Testis (tissue), 5 donors: ENCODE measurements around the gene ARHGAP35. TPM values are rescaled to one million over a fixed set of nuclear protein-coding genes. Genes with fewer than 3 reads are reported as not detected.

Source experiments
- DNase-seq: peaks from one replicate; pipeline ENCODE4 v3.0.0-alpha.2; 2019
- H3K27ac ChIP-seq, 2 donors: fragments of 200-600 bp; sonication (generic); one replicate each; pipeline ENCODE4 v1.5.1; 2019
- H3K27me3 ChIP-seq: fragments of 200-600 bp; sonication (generic); one replicate; pipeline ENCODE4 v1.5.1; 2019
- H3K36me3 ChIP-seq: fragments of 200-600 bp; sonication (generic); one replicate; pipeline ENCODE4 v1.5.1; 2017; ENCODE audit warnings: low read depth; ENCODE audit errors: missing control alignments
- H3K4me1 ChIP-seq: fragments of 200-600 bp; sonication (generic); one replicate; pipeline ENCODE4 v1.5.1; 2019
- H3K4me3 ChIP-seq, 2 donors: fragments of 200-600 bp; sonication (generic); one replicate each; pipeline ENCODE4 v1.5.1; 2017 to 2019
- H3K9me3 ChIP-seq: fragments of 200-600 bp; sonication (generic); one replicate; pipeline ENCODE4 v1.5.1; 2017
- CTCF ChIP-seq, 3 experiments: fragments of 450-650 bp in 2 of 3; fragments of 200-600 bp in 1 of 3; sonication (generic) in 1 of 3; IDR thresholded peaks; one replicate each; pipeline ENCODE4 v1.5.1; 2016 to 2019; ENCODE audit warnings: antibody characterized with exemption in 3 of 3, mild to moderate bottlenecking in 2 of 3, moderate library complexity in 1 of 3
- POLR2A ChIP-seq: fragments of 450-650 bp; IDR thresholded peaks from one replicate; pipeline ENCODE4 v1.6.1; 2017; ENCODE audit warnings: antibody characterized with exemption, mild to moderate bottlenecking, moderate library complexity
- WGBS, 2 donors: methylation state at CpG; one replicate each; pipeline ENCODE4 v1.1.5; 2018; 5-methylcytosine and 5-hydroxymethylcytosine counted together
- intact Hi-C: fragments of 100-400 bp; cut with DNase I; formaldehyde crosslinking; loops from one replicate; pipeline ENCODE4 v1.15.1; 2023; ENCODE audit warnings: low total_unique reads
- long read RNA-seq, 2 donors: transcript quantifications; one replicate each; lab custom pipeline, GENCODE V29; 2026
- polyA plus RNA-seq: library from polyadenylated mRNA; stranded (reverse); fragments of 350-450 nt; fragmentation: Illumina TruSeq; extraction: RNeasy Lipid Tissue Mini Kit (QIAGEN cat#74804); gene quantifications from one replicate; pipeline ENCODE4 v1.2.3, GENCODE V29; 2014; ENCODE audit warnings: low read depth, low replicate concordance; ENCODE audit not compliant: insufficient read depth
- total RNA-seq, 2 donors: library from RNA; depleted of rRNA; stranded (reverse); fragments of >200 nt; gene quantifications; one replicate each; pipeline ENCODE4 v1.2.3, GENCODE V29; 2016

ARHGAP35 gene
- total RNA-seq = 100 to 1,000 TPM in 1 of 2 donors, 10 to 100 TPM in 1; 71.9 to 112 TPM
- 155 TPM for polyA plus RNA-seq
- long read RNA-seq, donor 1, full-length matches to known transcripts = 14 of 14 reads
- long read RNA-seq, donor 1, partial matches to known transcripts = 0 of 14 reads
- long read RNA-seq, donor 1, other reads (novel, unspliced or antisense) = 0 of 14 reads
- long read RNA-seq, donor 2, full-length matches to known transcripts = 12 of 12 reads
- long read RNA-seq, donor 2, partial matches to known transcripts = 0 of 12 reads
- long read RNA-seq, donor 2, other reads (novel, unspliced or antisense) = 0 of 12 reads

- no peak for DNase-seq
Measured at GRCh38 chr19:46860846-46861690, at the start of gene ARHGAP35. TSS of gene ARHGAP35 (plus strand) at chr19:46860997. CDS start at chr19:46918676, 57,679 bp downstream.

GRCh38 chr19:46812977-46813838, 47.6 kb upstream of the ARHGAP35 start:
- DNase-seq = peak; percentile 44
- Histone ChIP-seq H3K9me3 (no peaks in the 10 kb centered on the region), H3K36me3 (no peaks in the 10 kb centered on the region), H3K27ac (peak overlapping the region; percentile 68 to 75), H3K27me3 (no peaks in the 10 kb centered on the region), H3K4me3 (no peak overlapping the region), H3K4me1 (peaks cover 24% of the 10 kb centered on the region)
- TF ChIP-seq CTCF (IDR thresholded peaks at IDR 0.05) (no peak), POLR2A (no peak)
- WGBS, 2 donors = 41 to 48% methylated on average over 22 to 24 of the region's 24 CpGs
- intact Hi-C loops = no loop called here

More at GRCh38 chr19:46860846-46861690, at the start of gene ARHGAP35:
- whole genome bisulfite sequencing, 2 donors = 0% methylated on average over 7 to 22 of the region's 91 CpGs
- H3K4me3 ChIP-seq = peak within 1 kb of the TSS; percentile 94 to 99
- TF ChIP-seq POLR2A = no peak
- no peak for TF ChIP-seq CTCF (IDR thresholded peaks at IDR 0.05)
- H3K36me3 ChIP-seq = no peaks in the 10 kb centered on the region
- H3K4me1 ChIP-seq = peaks cover 40% of the 10 kb centered on the region
- intact Hi-C loops = no loop called here
- H3K27me3 ChIP-seq = no peaks in the 10 kb centered on the region
- no peaks in the 10 kb centered on the region for H3K9me3 ChIP-seq
- peak within 1 kb of the TSS; percentile 99 for H3K27ac ChIP-seq

GRCh38 chr19:46813839-46814358, 46.9 kb upstream of the ARHGAP35 start:
- WGBS, 2 donors = 13 to 18% methylated on average over 7 of the region's 7 CpGs
- Histone ChIP-seq H3K4me1 (peaks cover 21% of the 10 kb centered on the region), H3K27me3 (no peaks in the 10 kb centered on the region), H3K27ac (peak overlapping the region; percentile 68 to 75), H3K9me3 (no peaks in the 10 kb centered on the region), H3K36me3 (no peaks in the 10 kb centered on the region), H3K4me3 (no peak overlapping the region)
- peak; percentile 89 for DNase-seq
- intact Hi-C loops = no loop called here
- TF ChIP-seq CTCF (IDR thresholded peaks at IDR 0.05) = no peak
- no peak for TF ChIP-seq POLR2A

- Histone ChIP-seq H3K27me3 (no peaks in the 10 kb centered on the region), H3K27ac (no peak overlapping the region), H3K9me3 (no peaks in the 10 kb centered on the region), H3K4me1 (peaks cover 20% of the 10 kb centered on the region), H3K36me3 (no peaks in the 10 kb centered on the region), H3K4me3 (no peak overlapping the region)
- TF ChIP-seq POLR2A = no peak
- WGBS, 2 donors = 84 to 88% methylated on average over 14 to 17 of the region's 18 CpGs
- intact Hi-C loops = no loop called here
- DNase-seq = no peak
Measured at GRCh38 chr19:46815833-46816627, 44.8 kb upstream of the ARHGAP35 start.
